Heart left ventricle (tissue), 16 donors: ENCODE measurements around the gene E2F3. TPM values are rescaled to one million over a fixed set of nuclear protein-coding genes. Genes with fewer than 3 reads are reported as not detected.

Experiments used
- ATAC-seq, 4 donors: fragments of 200-7000 bp; cut with Tn5 transposase; one replicate each; pipeline ENCODE4 v1.9.1; 2020 to 2022; ENCODE audit warnings: moderate library complexity in 4 of 4, mild to moderate bottlenecking in 3 of 4, moderate number of reproducible peaks in 1 of 4
- DNase-seq, 5 donors: peaks; one replicate each; pipeline ENCODE4 v3.0.0-alpha.2; 2020
- H3K27ac ChIP-seq, 12 donors: fragments of 200-600 bp; sonication (generic) in 4 of 12; one replicate each; pipeline versions ENCODE4 v1.5.0 to v1.8.0; 2016 to 2022; ENCODE audit warnings: mild to moderate bottlenecking in 2 of 12
- H3K27me3 ChIP-seq, 9 donors: fragments of 200-600 bp; sonication (generic) in 2 of 9; one replicate each; pipeline versions ENCODE4 v1.5.1 to v1.8.0; 2016 to 2022; ENCODE audit warnings: mild to moderate bottlenecking in 3 of 9
- H3K36me3 ChIP-seq, 9 donors: fragments of 200-600 bp; sonication (generic) in 2 of 9; one replicate each; pipeline versions ENCODE4 v1.5.0 to v1.8.0; 2018 to 2022; ENCODE audit warnings: mild to moderate bottlenecking in 2 of 9
- H3K4me1 ChIP-seq, 12 donors: fragments of 200-600 bp; sonication (generic) in 4 of 12; one replicate each; pipeline versions ENCODE4 v1.5.0 to v1.8.0; 2016 to 2022; ENCODE audit warnings: mild to moderate bottlenecking in 3 of 12
- H3K4me3 ChIP-seq, 12 donors: fragments of 200-600 bp; sonication (generic) in 4 of 12; one replicate each; pipeline versions ENCODE4 v1.5.0 to v1.8.0; 2017 to 2022; ENCODE audit warnings: mild to moderate bottlenecking in 9 of 12, moderate library complexity in 4 of 12
- H3K9me3 ChIP-seq, 12 donors: fragments of 200-600 bp; sonication (generic) in 4 of 12; one replicate each; pipeline versions ENCODE4 v1.5.0 to v1.8.0; 2016 to 2022; ENCODE audit warnings: mild to moderate bottlenecking in 1 of 12
- CTCF ChIP-seq, 12 donors: fragments of 200-600 bp; sonication (generic) in 4 of 12; IDR thresholded peaks; one replicate each; pipeline versions ENCODE4 v1.5.0 to v1.8.0; 2018 to 2022; ENCODE audit warnings: antibody characterized with exemption in 12 of 12, mild to moderate bottlenecking in 5 of 12
- POLR2A ChIP-seq, 2 donors: fragments of 450-650 bp; IDR thresholded peaks; one replicate each; pipeline ENCODE4 v1.6.1; 2017; ENCODE audit warnings: antibody characterized with exemption in 2 of 2, mild to moderate bottlenecking in 2 of 2, moderate library complexity in 2 of 2
- WGBS, 4 donors: extraction: QIAGEN DNeasy Blood & Tissue Kit in 2 of 4; methylation state at CpG; one replicate each; pipeline versions ENCODE4 v1.1.5 to v1.1.7; 2013 to 2018; 5-methylcytosine and 5-hydroxymethylcytosine counted together
- intact Hi-C, 10 donors: fragments of 100-400 bp; cut with DNase I; formaldehyde crosslinking; loops; one replicate each; pipeline versions ENCODE4 v1.11.1 to v1.14.2; 2022
- polyA plus RNA-seq, 2 donors: library from polyadenylated mRNA; stranded (reverse); fragments of 200-250 nt; gene quantifications; one replicate each; pipeline ENCODE4 v1.2.3, GENCODE V29; 2013
- total RNA-seq, 9 donors: library from RNA; depleted of rRNA in 2 of 9; stranded (reverse); fragments of >200 nt in 2 of 9; fragmentation: NEBNext Ultra II Directional in 3 of 9; extraction: Animal tissue kit (Norgen Biotek cat#: 25700) in 3 of 9; gene quantifications; one replicate each; pipeline versions ENCODE4 v1.1.0 to v1.2.4, GENCODE V29; 2016 to 2023
- donor health status: ischemic (EF 13 %, LVEDD 7.1; RV severe dilation, severe dysfunction).
- donor health status: healthy with polysubstance abuse.
- donor health status: DM: no; HTN: yes; CAD: no.
- donor health status: DM: no; HTN: no; CAD: no.
- donor health status: ischemic (EF 25% LVEDD 6.9; RV normal size, moderate dysfunction).
- donor health status: ischemic (EF 25% LVEDD 5.7; RV mildly dilated, moderate dysfunction).
- donor health status: healthy.
- donor health status: DM: yes; HTN: yes; CAD: no.
- donor health status: ischemic (EF 35%, LVEDD 5.7; RV mildly dilated, moderate dysfunction).
- donor health status: nonischemic (EF 11% LVEDD 7.7; RV severe dilation, severe dysfunction).
- donor health status: DM: yes; HTN: yes; CAD: no.
- donor health status: PGD.
- donor health status: ischemic (EF 29% LVEDD 5.4; RV normal size, mild dysfunction).
- donor health status: nonischemic (EF 23%, LVEDD 6.1; RV moderate dilation, normal function).

Gene E2F3
- total and polyA plus RNA-seq, 11 donors: 2.7 to 13.8 (median 6.7) TPM

- no peaks in the 10 kb centered on the region for H3K36me3 ChIP-seq
- intact Hi-C loops: no loop called here
- no peak overlapping the region for H3K4me3 ChIP-seq
- ATAC-seq (no peak), DNase-seq (no peak)
- no peaks in the 10 kb centered on the region for H3K27me3 ChIP-seq
- H3K4me1 ChIP-seq: peaks cover 0 to 80% (median 0%) of the 10 kb centered on the region in 12 donors
- no peaks in the 10 kb centered on the region for H3K9me3 ChIP-seq
- WGBS, 4 donors: 81 to 90% (median 88%) methylated on average over 6 of the region's 6 CpGs
- no peak for TF ChIP-seq CTCF (IDR thresholded peaks at IDR 0.05)
- TF ChIP-seq POLR2A (IDR thresholded peaks at IDR 0.05): no peak
- peak overlapping the region in 1 of 12 donors; percentile 23 for H3K27ac ChIP-seq
Observed at GRCh38 chr6:20415712-20416454, 14.2 kb downstream of the E2F3 start.

- Histone ChIP-seq H3K4me3 (no peak overlapping the region), H3K4me1 (peaks cover 0 to 71% (median 0%) of the 10 kb centered on the region in 12 donors), H3K9me3 (peaks cover 0 to 5% (median 0%) of the 10 kb centered on the region in 12 donors), H3K27ac (no peak overlapping the region), H3K27me3 (no peaks in the 10 kb centered on the region), H3K36me3 (no peaks in the 10 kb centered on the region)
- intact Hi-C loops: no loop called here
- no peak for TF ChIP-seq POLR2A (IDR thresholded peaks at IDR 0.05)
- TF ChIP-seq CTCF (IDR thresholded peaks at IDR 0.05): no peak
- WGBS, 4 donors: 65 to 79% (median 73%) methylated on average over 4 of the region's 4 CpGs
- DNase-seq (no peak), ATAC-seq (no peak)
Observed at GRCh38 chr6:20416567-20417345, 15.1 kb downstream of the E2F3 start.

DNA sequence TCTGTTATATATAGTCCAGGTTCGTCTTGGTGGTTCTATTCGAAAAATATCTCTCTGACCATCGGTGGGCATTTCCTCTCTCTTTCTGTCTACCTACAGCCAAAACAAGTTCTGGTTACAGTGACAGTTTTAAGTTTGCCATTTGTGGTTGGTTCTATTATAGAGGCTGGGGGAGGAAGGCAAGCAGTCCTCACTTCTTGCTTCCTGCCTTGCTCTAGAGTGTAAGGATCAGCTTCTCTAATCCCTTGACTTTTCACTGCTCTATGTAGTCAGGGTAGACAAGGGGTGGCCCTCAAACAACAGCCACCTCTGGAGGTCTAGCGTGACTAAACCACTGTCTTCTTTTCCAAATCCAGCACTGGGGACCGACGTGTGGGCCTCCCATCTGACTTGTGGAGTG, 16.1 kb downstream of the E2F3 start:
- H3K9me3 ChIP-seq: peaks cover 0 to 12% (median 0%) of the 10 kb centered on the region in 12 donors
- H3K27ac ChIP-seq: no peak overlapping the region
- no peak for DNase-seq
- H3K4me1 ChIP-seq: peaks cover 0 to 63% (median 0%) of the 10 kb centered on the region in 12 donors
- TF ChIP-seq POLR2A (IDR thresholded peaks at IDR 0.05) (no peak), CTCF (IDR thresholded peaks at IDR 0.05) (no peak)
- WGBS, 4 donors: 73 to 91% (median 83%) methylated on average over 6 of the region's 6 CpGs
- intact Hi-C loops: no loop called here
- H3K27me3 ChIP-seq: no peaks in the 10 kb centered on the region
- H3K36me3 ChIP-seq: no peaks in the 10 kb centered on the region
- no peak for ATAC-seq
- no peak overlapping the region for H3K4me3 ChIP-seq
